ENCODE results near the gene LIMK2.

DNA sequence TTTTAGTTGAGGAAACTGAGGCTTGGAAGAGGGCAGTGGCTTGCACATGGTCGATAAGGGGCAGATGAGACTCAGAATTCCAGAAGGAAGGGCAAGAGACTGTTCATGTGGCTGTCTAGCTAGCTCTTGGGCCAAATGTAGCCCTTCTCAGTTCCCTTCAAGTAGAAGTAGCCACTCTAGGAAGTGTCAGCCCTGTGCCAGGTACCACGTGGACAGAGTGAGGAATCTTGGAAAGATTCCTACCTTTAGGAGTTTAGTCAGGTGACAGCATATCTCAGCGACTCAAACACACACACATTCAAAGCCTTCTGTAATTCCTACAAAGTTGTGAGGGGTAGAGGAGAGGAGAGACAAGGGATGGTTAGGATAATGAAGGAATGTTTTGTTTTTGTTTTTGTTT is 61.9 kb downstream of the LIMK2 start:
- TF ChIP-seq RAD21 (IDR thresholded peaks at IDR 0.05) (no peak), TAF1 (conservative IDR thresholded peaks at IDR 0.05) (no peak), YY1 (IDR thresholded peaks at IDR 0.05) (no peak), SP1 (IDR thresholded peaks at IDR 0.05) (no peak), JUND (IDR thresholded peaks at IDR 0.05) (no peak), GABPA (IDR thresholded peaks at IDR 0.05 in 1 of 2, conservative IDR thresholded peaks at IDR 0.05 in 1 of 2) (no peak), FOXA1 (IDR thresholded peaks at IDR 0.05) (no peak)
- TF ChIP-seq, protein P1, sequence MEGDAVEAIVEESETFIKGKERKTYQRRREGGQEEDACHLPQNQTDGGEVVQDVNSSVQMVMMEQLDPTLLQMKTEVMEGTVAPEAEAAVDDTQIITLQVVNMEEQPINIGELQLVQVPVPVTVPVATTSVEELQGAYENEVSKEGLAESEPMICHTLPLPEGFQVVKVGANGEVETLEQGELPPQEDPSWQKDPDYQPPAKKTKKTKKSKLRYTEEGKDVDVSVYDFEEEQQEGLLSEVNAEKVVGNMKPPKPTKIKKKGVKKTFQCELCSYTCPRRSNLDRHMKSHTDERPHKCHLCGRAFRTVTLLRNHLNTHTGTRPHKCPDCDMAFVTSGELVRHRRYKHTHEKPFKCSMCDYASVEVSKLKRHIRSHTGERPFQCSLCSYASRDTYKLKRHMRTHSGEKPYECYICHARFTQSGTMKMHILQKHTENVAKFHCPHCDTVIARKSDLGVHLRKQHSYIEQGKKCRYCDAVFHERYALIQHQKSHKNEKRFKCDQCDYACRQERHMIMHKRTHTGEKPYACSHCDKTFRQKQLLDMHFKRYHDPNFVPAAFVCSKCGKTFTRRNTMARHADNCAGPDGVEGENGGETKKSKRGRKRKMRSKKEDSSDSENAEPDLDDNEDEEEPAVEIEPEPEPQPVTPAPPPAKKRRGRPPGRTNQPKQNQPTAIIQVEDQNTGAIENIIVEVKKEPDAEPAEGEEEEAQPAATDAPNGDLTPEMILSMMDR (IDR thresholded peaks at IDR 0.05; ENCODE audit: low read depth, low read length, missing input control): no peak
- TF ChIP-seq, protein P2, sequence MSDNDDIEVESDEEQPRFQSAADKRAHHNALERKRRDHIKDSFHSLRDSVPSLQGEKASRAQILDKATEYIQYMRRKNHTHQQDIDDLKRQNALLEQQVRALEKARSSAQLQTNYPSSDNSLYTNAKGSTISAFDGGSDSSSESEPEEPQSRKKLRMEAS (IDR thresholded peaks at IDR 0.05): no peak
- TF ChIP-seq, protein P3, sequence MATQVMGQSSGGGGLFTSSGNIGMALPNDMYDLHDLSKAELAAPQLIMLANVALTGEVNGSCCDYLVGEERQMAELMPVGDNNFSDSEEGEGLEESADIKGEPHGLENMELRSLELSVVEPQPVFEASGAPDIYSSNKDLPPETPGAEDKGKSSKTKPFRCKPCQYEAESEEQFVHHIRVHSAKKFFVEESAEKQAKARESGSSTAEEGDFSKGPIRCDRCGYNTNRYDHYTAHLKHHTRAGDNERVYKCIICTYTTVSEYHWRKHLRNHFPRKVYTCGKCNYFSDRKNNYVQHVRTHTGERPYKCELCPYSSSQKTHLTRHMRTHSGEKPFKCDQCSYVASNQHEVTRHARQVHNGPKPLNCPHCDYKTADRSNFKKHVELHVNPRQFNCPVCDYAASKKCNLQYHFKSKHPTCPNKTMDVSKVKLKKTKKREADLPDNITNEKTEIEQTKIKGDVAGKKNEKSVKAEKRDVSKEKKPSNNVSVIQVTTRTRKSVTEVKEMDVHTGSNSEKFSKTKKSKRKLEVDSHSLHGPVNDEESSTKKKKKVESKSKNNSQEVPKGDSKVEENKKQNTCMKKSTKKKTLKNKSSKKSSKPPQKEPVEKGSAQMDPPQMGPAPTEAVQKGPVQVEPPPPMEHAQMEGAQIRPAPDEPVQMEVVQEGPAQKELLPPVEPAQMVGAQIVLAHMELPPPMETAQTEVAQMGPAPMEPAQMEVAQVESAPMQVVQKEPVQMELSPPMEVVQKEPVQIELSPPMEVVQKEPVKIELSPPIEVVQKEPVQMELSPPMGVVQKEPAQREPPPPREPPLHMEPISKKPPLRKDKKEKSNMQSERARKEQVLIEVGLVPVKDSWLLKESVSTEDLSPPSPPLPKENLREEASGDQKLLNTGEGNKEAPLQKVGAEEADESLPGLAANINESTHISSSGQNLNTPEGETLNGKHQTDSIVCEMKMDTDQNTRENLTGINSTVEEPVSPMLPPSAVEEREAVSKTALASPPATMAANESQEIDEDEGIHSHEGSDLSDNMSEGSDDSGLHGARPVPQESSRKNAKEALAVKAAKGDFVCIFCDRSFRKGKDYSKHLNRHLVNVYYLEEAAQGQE (IDR thresholded peaks at IDR 0.05): no peak
- TF ChIP-seq, protein P4, sequence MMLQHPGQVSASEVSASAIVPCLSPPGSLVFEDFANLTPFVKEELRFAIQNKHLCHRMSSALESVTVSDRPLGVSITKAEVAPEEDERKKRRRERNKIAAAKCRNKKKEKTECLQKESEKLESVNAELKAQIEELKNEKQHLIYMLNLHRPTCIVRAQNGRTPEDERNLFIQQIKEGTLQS (IDR thresholded peaks at IDR 0.05): no peak

Measured in liver (tissue), 3 donors.